H1 (cell line): ENCODE measurements around the gene RB1. TPM values are rescaled to one million over a fixed set of nuclear protein-coding genes. Genes with fewer than 3 reads are reported as not detected.

ENCODE experiments used
- POU5F1 ChIP-seq: IDR thresholded peaks from 2 replicates; pipeline ENCODE4 v1.6.1; 2011; ENCODE audit warnings: low read depth, mild to moderate bottlenecking, low read length, moderate library complexity
- SIN3A ChIP-seq, 2 experiments: IDR thresholded peaks in 1 of 2; conservative IDR thresholded peaks in 1 of 2; 2 replicates each; pipeline ENCODE4 v1.6.1; 2011 to 2012; ENCODE audit warnings: low read length in 2 of 2, improper control_type of control experiment in 1 of 2, low read depth in 1 of 2, mild to moderate bottlenecking in 1 of 2
- TAF7 ChIP-seq: optimal IDR thresholded peaks from 2 replicates; pipeline ENCODE3; 2011; ENCODE audit warnings: low read depth, mild to moderate bottlenecking, inconsistent platforms, low read length, moderate library complexity, borderline replicate concordance
- polyA plus RNA-seq, 7 experiments: library from polyadenylated mRNA; depleted of rRNA in 3 of 7; stranded (reverse) in 5 of 7; unstranded in 2 of 7; fragments of >200 nt in 5 of 7; fragments of 200-250 nt in 2 of 7; gene quantifications; 1 replicate in 5 of 7; 2 replicates in 1 of 7; 4 replicates in 1 of 7; pipeline versions ENCODE4 v1.2.1 to v1.2.3, GENCODE V29; 2011 to 2013; ENCODE audit warnings: missing spikeins in 2 of 7, mixed read lengths in 2 of 7
- total RNA-seq: library from RNA; stranded (reverse); fragmentation: NEBNext Ultra II Directional; extraction: Animal tissue kit (Norgen Biotek cat#: 25700); gene quantifications from 2 replicates; pipeline ENCODE4 v1.2.1, GENCODE V29; 2021
- TF ChIP-seq, protein P1 (sequence below): IDR thresholded peaks from 2 replicates; pipeline ENCODE4 v1.6.1; 2011; ENCODE audit warnings: low read length, improper control_type of control experiment

Gene RB1
- total and polyA plus RNA-seq, 2 of the 8 experiments (the other 6 are each of a cell fraction or from before 2014, with no cell fraction given), result 4.1 to 17.5 TPM

- no peak for TF ChIP-seq POU5F1
- no peak for TF ChIP-seq SIN3A (conservative IDR thresholded peaks at IDR 0.05 in 1 of 2, IDR thresholded peaks at IDR 0.05 in 1 of 2; ENCODE audit: low read depth in 1 of 2, low read length in 2 of 2)
- TF ChIP-seq, protein P1, sequence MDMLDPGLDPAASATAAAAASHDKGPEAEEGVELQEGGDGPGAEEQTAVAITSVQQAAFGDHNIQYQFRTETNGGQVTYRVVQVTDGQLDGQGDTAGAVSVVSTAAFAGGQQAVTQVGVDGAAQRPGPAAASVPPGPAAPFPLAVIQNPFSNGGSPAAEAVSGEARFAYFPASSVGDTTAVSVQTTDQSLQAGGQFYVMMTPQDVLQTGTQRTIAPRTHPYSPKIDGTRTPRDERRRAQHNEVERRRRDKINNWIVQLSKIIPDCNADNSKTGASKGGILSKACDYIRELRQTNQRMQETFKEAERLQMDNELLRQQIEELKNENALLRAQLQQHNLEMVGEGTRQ, result no peak
- no peak for TF ChIP-seq TAF7
These were observed 15.4 kb downstream of the RB1 start (continued) for GRCh38 chr13:48318821-48319511.
